OCI-LY3 (cell line): Measurements from ENCODE around the gene OGDH.
"Not testable (repeated sequence)": the region's sequence is repeated elsewhere in the genome, so short reads cannot be mapped to it uniquely, and the experiment has no call there.

Experiments
- H2AFZ ChIP-seq: fragments of 200-600, 300-600 bp; shearing (Covaris generic); 2 replicates; pipeline ENCODE4 v1.6.0; 2014; ENCODE audit warnings: antibody characterized with exemption, low read depth, low read length
- H3K27ac ChIP-seq: fragments of 200-600, 300-600 bp; sonication (generic); 2 replicates; pipeline ENCODE4 v1.5.1; 2014; ENCODE audit warnings: mild to moderate bottlenecking, low read length, moderate library complexity, mixed read lengths
- H3K27me3 ChIP-seq: fragments of 200-600, 300-600 bp; sonication (generic); 2 replicates; pipeline ENCODE4 v1.6.1; 2014; ENCODE audit warnings: low read depth, low read length, mixed read lengths
- H3K36me3 ChIP-seq: fragments of 200-600, 300-600 bp; sonication (generic); replicated peaks from 2 replicates; pipeline ENCODE3; 2014; ENCODE audit warnings: low read depth, low read length, mixed read lengths
- H3K4me1 ChIP-seq: fragments of 300-600, 200-600 bp; sonication (generic); 2 replicates; pipeline ENCODE4 v1.6.1; 2014; ENCODE audit warnings: low read length, mixed read lengths
- H3K4me2 ChIP-seq: fragments of 200-600, 300-600 bp; sonication (generic); 2 replicates; pipeline ENCODE4 v1.6.1; 2014; ENCODE audit warnings: low read length, mixed read lengths
- H3K4me3 ChIP-seq: fragments of 300-600, 200-600 bp; sonication (generic); 2 replicates; pipeline ENCODE4 v1.5.1; 2014; ENCODE audit warnings: antibody characterized with exemption, mild to moderate bottlenecking, low read length, moderate library complexity
- H3K79me2 ChIP-seq: fragments of 300-600, 200-600 bp; shearing (Covaris generic); 2 replicates; pipeline ENCODE4 v1.6.1; 2014; ENCODE audit warnings: mild to moderate bottlenecking, low read length, mixed read lengths
- H3K9ac ChIP-seq: fragments of 300-600, 200-600 bp; shearing (Covaris generic); 2 replicates; pipeline ENCODE4 v1.6.0; 2014; ENCODE audit warnings: mild to moderate bottlenecking, low read length, moderate library complexity
- H3K9me3 ChIP-seq: fragments of 200-600, 300-600 bp; shearing (Covaris generic); 2 replicates; pipeline ENCODE4 v1.6.1; 2014; ENCODE audit warnings: low read length, mixed read lengths; ENCODE audit not compliant: insufficient read depth
- H4K20me1 ChIP-seq: fragments of 200-600, 300-600 bp; sonication (generic); 2 replicates; pipeline ENCODE4 v1.6.1; 2016; ENCODE audit warnings: low read length, mixed read lengths; ENCODE audit not compliant: insufficient read depth
- EZH2phosphoT487 ChIP-seq: fragments of 200-600 bp; shearing (Covaris generic); IDR thresholded peaks from 2 replicates; pipeline ENCODE4 v1.6.1; 2018; ENCODE audit warnings: antibody characterized with exemption, mixed run types, low read depth
- TF ChIP-seq, protein P1 (sequence below): fragments of 200-600, 300-600 bp; sonication (generic); IDR thresholded peaks from 2 replicates; pipeline ENCODE4 v1.5.1; 2014; ENCODE audit warnings: antibody characterized with exemption, low read length, low read depth

The OGDH gene

DNA sequence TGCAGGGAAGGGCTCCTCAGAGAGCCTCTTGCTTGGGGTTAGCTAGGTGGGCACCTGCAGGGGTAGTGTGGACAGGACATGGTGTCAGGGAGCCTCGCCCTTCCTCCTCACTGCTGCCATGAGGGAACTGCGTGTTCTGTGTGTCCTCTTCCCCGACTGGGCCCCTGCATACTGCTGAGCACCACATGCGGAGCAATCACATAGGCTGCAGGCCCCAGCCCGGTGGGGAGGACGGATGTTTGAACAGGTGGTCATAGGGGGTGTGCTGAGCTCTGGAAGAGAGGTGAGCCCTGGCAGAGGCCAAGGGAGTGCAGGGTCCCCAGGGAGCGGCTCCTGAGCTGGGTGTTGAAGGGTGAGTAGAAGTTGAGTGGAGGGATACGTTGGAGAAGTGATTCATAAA lies 93.9 kb downstream of the OGDH start:
- H3K27ac ChIP-seq = no peak overlapping the region
- H3K36me3 ChIP-seq = peaks cover 36% of the 10 kb centered on the region
- H3K4me3 ChIP-seq = no peak overlapping the region
- H2AFZ ChIP-seq = no peak overlapping the region
- H3K9me3 ChIP-seq = no peaks in the 10 kb centered on the region
- H3K4me2 ChIP-seq = no peak overlapping the region
- no peaks in the 10 kb centered on the region for H3K79me2 ChIP-seq
- TF ChIP-seq, protein P1, sequence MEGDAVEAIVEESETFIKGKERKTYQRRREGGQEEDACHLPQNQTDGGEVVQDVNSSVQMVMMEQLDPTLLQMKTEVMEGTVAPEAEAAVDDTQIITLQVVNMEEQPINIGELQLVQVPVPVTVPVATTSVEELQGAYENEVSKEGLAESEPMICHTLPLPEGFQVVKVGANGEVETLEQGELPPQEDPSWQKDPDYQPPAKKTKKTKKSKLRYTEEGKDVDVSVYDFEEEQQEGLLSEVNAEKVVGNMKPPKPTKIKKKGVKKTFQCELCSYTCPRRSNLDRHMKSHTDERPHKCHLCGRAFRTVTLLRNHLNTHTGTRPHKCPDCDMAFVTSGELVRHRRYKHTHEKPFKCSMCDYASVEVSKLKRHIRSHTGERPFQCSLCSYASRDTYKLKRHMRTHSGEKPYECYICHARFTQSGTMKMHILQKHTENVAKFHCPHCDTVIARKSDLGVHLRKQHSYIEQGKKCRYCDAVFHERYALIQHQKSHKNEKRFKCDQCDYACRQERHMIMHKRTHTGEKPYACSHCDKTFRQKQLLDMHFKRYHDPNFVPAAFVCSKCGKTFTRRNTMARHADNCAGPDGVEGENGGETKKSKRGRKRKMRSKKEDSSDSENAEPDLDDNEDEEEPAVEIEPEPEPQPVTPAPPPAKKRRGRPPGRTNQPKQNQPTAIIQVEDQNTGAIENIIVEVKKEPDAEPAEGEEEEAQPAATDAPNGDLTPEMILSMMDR = no peak
- no peak for TF ChIP-seq EZH2phosphoT487
- H3K4me1 ChIP-seq = no peaks in the 10 kb centered on the region
- H3K9ac ChIP-seq = no peak overlapping the region
- H4K20me1 ChIP-seq = no peaks in the 10 kb centered on the region
- H3K27me3 ChIP-seq = no peaks in the 10 kb centered on the region

- H3K4me1 ChIP-seq, H3K9me3 ChIP-seq, H4K20me1 ChIP-seq, H3K9ac ChIP-seq, H3K4me2 ChIP-seq, H3K27me3 ChIP-seq, H3K79me2 ChIP-seq, H2AFZ ChIP-seq, H3K27ac ChIP-seq, H3K4me3 ChIP-seq: not testable (repeated sequence)
- H3K36me3 ChIP-seq = peaks cover 25% of the 10 kb centered on the region
Observed at GRCh38 chr7:44703391-44703790, 97.0 kb downstream of the OGDH start.

- H3K79me2 ChIP-seq = no peaks in the 10 kb centered on the region
- H3K27me3 ChIP-seq = no peaks in the 10 kb centered on the region
- no peaks in the 10 kb centered on the region for H4K20me1 ChIP-seq
- H3K27ac ChIP-seq = no peak overlapping the region
- H3K4me3 ChIP-seq = no peak overlapping the region
- TF ChIP-seq EZH2phosphoT487 = no peak
- TF ChIP-seq, protein P1 = no peak
- no peak overlapping the region for H3K9ac ChIP-seq
- peaks cover 24% of the 10 kb centered on the region for H3K36me3 ChIP-seq
- no peak overlapping the region for H2AFZ ChIP-seq
- H3K4me1 ChIP-seq = no peaks in the 10 kb centered on the region
- no peaks in the 10 kb centered on the region for H3K9me3 ChIP-seq
- H3K4me2 ChIP-seq = no peak overlapping the region
Observed at GRCh38 chr7:44703921-44704320, 97.5 kb downstream of the OGDH start.

- Histone ChIP-seq H3K9me3 (no peaks in the 10 kb centered on the region), H3K27me3 (no peaks in the 10 kb centered on the region), H3K4me3 (no peak overlapping the region), H3K27ac (no peak overlapping the region), H3K4me1 (no peaks in the 10 kb centered on the region), H3K36me3 (peaks cover 13% of the 10 kb centered on the region), H3K79me2 (no peaks in the 10 kb centered on the region), H2AFZ (no peak overlapping the region), H4K20me1 (no peaks in the 10 kb centered on the region), H3K9ac (no peak overlapping the region), H3K4me2 (no peak overlapping the region)
- TF ChIP-seq, protein P1 = no peak
- no peak for TF ChIP-seq EZH2phosphoT487
Observed at GRCh38 chr7:44705434-44705833, 99.0 kb downstream of the OGDH start.
